Breast epithelium (tissue), 3 donors: ENCODE data around the gene FYN.

Source experiments
- CTCF ChIP-seq, 3 donors: fragments of 450-650 bp; IDR thresholded peaks; one replicate each; pipeline ENCODE4 v1.5.1; 2016 to 2017; ENCODE audit warnings: antibody characterized with exemption in 3 of 3, mild to moderate bottlenecking in 3 of 3, moderate library complexity in 3 of 3
- POLR2A ChIP-seq: fragments of 450-650 bp; IDR thresholded peaks from one replicate; pipeline ENCODE4 v1.6.1; 2016; ENCODE audit warnings: antibody characterized with exemption, mild to moderate bottlenecking, moderate library complexity
- POLR2AphosphoS5 ChIP-seq, 3 donors: sonication (generic); formaldehyde crosslinking; IDR thresholded peaks; one replicate each; pipeline ENCODE4 v1.6.1; 2017; ENCODE audit warnings: antibody characterized with exemption in 3 of 3

- TF ChIP-seq CTCF (IDR thresholded peaks at IDR 0.05) (no peak), POLR2A (no peak), POLR2AphosphoS5 (IDR thresholded peaks at IDR 0.05) (no peak)
These were observed 102.2 kb downstream of the FYN start for GRCh38 chr6:111771094-111771432.
